Esophagus mucosa (tissue), 1 donor: ENCODE measurements around the gene USP2. TPM values are rescaled to one million over a fixed set of nuclear protein-coding genes. Genes with fewer than 3 reads are reported as not detected.

Source experiments
- ATAC-seq: fragments of 200-7000 bp; cut with Tn5 transposase; one replicate; pipeline ENCODE4 v1.9.1; 2020
- total RNA-seq: library from RNA; stranded (reverse); gene quantifications from one replicate; pipeline ENCODE4 v1.2.4, GENCODE V29; 2023
- donor health status: DM: yes; HTN: yes; CAD: no.

Gene USP2
- total RNA-seq, 1 donor from 2014 or later, result 2.8 TPM

DNA sequence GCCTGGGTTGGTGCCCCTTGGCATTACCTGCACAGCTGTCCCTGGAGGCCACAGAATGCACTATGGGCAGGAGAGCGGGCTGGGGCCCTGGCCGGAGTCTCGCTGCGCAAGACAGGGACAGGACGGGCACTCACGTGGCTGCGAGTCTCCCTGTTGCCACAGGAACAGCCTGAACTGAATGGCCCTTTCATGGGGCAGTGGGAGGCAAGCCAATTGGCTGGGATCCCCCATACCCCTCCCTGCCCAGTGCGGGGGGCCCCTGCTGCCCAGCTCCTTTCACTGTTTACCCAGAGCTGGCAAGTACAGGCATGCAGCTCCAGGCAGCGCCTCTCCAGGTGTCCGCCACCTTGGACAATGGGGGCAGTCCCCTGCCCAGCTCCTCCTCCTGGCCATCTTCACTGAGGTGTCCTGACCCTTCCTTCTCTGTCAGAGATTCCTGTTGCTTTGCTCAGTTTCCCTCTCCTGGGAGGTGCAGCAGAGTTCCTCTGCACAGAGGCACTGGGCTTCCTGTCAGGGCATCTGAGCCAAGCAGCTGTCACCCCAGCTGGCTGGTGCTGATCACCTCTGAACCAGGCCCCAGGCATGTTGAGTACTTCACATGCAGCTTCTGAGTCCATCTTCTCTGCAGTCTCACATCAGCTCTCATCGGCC lies 5.2 kb downstream of the USP2 start:
- peak; percentile 24 for ATAC-seq

DNA sequence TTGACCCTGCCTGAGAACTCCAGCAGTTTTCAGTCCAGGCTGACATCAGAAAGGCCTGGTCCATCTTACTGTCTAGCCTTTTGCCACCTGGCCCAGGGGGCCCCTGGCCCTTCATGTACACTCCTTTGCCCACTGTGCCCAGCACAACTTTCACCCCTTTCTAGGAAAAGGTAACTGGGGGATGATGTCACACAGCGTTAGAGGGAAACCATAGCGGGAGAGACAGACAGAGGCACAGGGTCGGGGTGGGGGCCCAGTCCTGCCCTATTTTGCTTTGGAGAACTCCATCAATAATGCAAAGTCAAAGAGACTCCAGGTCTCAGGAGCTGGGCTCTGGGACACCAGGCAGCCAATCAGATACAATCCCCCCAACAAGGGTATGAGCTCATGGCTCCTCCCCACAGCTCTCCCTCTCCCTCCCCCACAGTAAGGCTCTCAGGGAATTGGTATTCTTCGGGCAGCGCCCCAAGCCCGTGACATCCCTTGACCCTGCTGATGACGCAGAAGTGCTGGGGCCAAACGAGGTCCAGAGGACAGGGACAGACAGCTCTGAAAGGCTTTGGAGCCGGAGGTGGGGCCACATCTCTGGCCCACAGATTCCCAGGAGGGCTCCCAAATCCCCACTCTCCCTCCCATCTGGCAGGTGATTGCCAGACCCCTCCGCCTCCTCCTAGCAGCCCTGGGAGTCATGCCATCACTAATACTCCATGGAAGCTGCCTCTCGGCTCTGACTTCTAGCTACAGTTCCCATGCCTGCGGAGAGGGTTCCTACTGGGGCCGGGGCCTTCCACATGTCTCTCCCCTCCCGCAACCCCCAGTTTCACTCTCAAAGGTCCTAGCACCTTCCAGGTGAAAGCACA lies 5.9 kb downstream of the USP2 start:
- ATAC-seq, result no peak

DNA sequence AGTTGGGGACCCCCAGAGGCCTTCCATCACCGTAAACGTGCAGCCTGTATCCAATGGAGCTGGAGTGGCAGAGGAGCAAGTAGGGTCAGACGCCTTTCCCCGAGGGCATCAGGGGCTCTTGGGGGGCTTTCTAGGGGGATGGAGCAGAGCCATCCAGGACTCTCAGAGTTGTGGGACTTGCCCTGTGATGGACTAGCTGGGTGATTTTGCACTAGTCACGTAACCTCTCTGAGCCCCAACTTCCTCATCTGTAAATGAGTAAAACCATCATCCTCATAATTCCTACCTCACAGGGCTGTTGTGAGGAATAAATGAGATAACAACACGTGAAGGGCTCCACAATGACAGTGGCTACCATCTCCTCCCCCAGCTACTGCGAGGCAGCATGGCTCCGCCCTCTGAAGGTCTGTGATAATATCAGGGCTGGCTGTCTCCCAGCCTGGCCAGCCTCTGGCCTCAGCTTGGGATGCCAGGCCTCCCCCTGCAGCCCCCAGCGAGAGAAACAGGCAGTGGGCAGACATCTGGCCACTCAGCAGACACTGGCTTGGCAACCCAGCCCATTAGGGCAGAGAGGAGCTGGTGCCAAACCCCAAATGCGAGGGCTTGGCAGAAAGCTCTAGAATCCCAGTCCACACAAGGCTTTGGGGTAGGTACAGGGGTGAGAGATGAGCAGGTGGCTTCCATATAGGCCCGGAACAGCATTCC lies 6.7 kb downstream of the USP2 start:
- no peak for ATAC-seq

DNA sequence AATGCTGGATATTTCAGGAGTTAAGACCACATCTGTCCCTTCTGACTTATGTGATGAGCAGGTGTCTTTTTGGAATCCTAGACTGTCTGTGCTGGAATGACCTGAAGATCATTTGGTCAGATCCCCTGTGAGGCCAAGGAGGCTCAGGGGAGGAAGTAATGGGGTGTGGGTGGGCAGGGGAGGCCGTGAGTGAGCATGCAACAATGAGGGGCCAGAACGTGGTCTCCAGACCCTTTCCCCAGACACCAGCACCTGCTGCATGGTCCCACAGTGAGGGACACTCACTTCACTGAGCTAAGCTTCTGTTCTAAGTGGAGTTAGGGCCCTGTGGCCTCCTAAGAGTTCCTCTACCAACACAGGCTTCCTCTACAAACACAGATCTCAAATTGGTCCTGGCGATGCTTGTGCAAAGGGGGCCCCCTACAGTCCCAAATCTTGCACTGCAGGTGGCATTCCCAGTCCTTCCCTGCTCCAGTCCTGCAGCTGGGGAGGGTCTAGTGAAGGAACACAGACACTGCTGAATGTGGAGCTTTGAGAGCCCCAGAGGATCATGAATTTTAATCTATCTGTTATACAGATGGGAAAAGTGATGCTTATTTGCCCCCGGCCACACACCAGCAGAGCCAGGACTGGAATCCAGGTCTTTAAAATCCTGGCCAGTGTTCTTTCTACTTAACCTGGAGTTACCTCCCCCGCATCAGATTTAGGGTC lies 7.4 kb downstream of the USP2 start:
- peak; percentile 30 for ATAC-seq

- no peak for ATAC-seq
Observed at GRCh38 chr11:119373059-119373920, 8.2 kb downstream of the USP2 start.

GRCh38 chr11:119372260-119373058 lies 9.0 kb downstream of the USP2 start:
- ATAC-seq, result no peak

DNA sequence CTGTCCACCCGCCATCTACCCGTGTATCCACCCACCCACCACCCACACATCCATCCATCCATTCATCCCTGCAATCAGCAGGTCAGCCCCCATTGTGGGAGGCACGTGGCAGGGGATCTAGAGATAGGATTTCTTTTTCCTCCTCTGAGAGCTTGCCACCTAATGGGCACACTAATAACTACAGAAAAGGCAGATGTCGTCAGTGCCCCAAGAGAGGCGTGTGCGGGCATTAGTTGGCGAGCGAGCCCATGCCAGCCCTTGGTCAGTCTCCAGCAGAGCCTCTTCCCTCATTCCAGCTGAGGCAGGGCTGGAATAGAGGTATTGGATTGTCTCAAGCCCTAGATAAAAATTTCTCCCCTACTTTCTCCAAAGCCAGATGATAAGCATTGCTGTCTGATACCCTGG lies 9.7 kb downstream of the USP2 start:
- peak; percentile 34 for ATAC-seq

DNA sequence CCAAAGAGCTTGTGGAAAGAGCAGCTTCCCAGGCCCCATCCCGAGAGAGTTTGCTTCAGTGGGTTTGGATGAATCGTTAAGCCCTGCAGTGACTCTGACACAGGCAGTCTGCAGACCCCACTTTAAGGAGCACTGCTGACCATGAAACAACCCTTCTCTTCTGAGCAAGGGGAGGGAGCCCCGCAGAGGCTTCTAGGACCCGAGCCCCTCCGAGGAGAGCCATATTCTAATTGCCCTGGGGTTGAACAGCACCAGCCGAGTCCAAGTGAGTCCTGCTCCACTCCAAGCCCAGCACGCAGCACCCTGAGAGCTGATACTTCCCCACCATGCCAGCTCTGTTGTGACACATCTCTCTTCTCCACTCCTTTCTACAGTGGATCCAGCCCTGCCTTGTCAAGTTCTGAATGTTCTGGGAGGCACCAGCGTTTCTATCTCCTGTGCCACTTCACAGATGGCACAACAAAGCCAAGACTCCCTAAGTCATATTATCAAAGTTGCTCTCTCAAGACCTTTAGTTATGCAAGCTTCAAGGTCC lies 10.4 kb downstream of the USP2 start:
- no peak for ATAC-seq

DNA sequence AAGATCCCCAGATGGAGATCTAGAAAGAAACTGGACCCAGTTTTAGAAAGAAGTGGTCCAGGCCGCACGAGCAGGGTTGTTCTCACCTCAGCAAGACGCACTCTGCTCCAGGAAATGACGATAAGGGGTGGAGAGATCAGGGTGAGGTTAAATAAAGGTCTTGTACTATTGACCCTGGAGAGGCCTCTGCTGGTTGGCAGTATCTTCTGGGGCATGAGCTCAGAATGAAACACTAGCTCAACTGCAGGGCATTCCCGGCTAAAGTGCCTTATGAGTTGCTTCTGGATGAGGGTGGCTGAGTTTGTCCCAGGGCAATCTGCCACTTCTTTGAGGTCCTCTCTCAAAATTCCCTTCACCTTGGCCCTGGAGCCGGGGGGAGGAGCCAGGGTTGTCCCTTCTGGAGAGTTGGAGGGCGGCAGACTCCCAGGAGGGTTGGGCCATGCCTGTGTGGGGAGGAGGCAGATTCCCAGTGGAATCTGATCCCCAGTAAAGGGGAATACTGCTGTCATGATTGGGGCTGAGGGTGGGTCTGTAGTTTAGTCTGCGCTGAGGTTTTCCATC lies 10.9 kb downstream of the USP2 start:
- ATAC-seq, result peak; percentile 15

- ATAC-seq, result no peak
Observed at GRCh38 chr11:119369132-119369925, 12.2 kb downstream of the USP2 start.

- ATAC-seq, result peak; percentile 85
Observed at GRCh38 chr11:119368121-119369034, 13.1 kb downstream of the USP2 start.

GRCh38 chr11:119367661-119368120 lies 13.8 kb downstream of the USP2 start:
- peak; percentile 29 for ATAC-seq

DNA sequence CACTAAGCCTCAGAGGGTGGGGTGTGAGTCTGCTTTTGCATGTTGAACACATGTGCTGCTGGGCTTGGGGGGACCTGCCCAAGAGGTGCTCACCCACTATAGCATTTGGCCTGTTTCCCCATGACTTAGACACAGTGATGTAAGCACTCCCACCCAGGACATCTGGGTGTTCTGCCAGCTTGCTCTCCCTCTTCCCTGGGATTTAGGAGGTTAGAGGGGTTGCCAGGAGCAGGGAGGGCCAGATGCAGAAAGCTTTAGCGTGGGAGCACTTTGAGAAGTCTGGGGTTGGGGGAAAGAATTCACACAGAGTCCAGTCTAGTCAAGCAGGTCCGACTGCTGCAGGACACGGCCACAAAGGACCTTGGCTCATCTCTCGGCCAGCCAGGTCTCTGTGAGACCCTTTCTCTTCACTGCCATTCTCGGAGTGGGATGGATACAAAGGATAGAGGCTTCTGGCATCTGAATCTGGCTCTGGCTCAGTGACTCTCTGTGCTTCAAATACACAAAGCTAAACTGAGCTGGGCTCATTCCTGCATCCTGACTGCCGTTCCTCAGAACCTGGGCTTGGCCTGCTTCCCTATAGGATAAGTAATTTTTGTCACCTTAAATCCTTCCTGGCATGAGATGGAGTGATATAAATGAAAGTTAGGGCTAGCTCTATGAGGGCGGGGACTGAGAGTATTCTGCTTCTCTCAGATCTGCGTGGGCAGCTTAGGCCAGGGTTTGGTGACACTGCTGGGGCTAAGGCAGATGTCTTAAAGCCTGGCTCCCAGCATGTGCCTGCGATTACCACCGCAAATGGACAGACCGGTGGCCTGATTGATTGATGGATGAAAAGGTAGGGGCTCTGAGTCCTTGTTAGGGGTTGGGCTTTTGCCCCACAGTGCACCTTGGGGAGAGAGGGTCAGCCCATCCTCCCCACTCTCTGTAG lies 14.5 kb downstream of the USP2 start:
- no peak for ATAC-seq

DNA sequence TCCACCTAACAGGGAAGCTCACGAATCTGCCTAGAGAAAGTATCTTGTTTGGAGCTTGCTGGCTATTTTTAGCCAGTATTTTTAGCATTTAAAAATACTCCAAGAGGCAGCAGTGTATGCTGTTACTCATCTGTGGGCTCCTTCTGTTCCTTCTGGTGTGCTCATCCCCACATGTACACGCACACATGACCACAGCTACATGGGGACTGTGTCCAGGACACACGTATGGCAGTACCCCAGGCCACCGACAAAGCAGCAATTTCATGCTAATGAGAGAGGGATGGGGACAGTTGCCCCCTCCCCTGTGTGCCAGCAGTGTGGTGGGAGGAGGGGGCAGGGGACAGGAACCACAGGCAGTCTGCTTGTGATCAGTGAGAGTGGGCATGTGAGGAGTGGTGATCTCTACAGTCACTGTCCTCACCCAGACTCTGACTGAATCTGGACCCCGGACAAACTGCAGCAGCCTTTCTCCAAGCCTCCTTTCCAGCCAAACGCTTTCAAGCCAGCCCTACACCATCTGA lies 16.4 kb downstream of the USP2 start:
- no peak for ATAC-seq

GRCh38 chr11:119363851-119364590 lies 17.5 kb downstream of the USP2 start:
- peak; percentile 28 for ATAC-seq
